H9 (cell line): ENCODE measurements around the gene RANBP17. TPM values are rescaled to one million over a fixed set of nuclear protein-coding genes. Genes with fewer than 3 reads are reported as not detected.

Experiments
- DNase-seq: peaks from one replicate; pipeline ENCODE4 v3.0.0-alpha.2; 2017
- H2AFZ ChIP-seq: one replicate; pipeline ENCODE4 v1.6.1; 2013; ENCODE audit warnings: mild to moderate bottlenecking, low read length, control low read depth, moderate library complexity
- H2AK5ac ChIP-seq: 2 replicates; pipeline ENCODE4 v1.6.1; 2013; ENCODE audit warnings: low read length, control low read depth, mixed read lengths; ENCODE audit not compliant: insufficient read length
- H2BK120ac ChIP-seq: one replicate; pipeline ENCODE4 v1.6.1; 2013; ENCODE audit warnings: low read depth, mild to moderate bottlenecking, low read length, control low read depth, inconsistent platforms; ENCODE audit not compliant: poor library complexity, severe bottlenecking
- H2BK12ac ChIP-seq: 2 replicates; pipeline ENCODE4 v1.6.1; 2013; ENCODE audit warnings: low read length, control low read depth, mixed read lengths, low read depth; ENCODE audit not compliant: insufficient read length
- H2BK15ac ChIP-seq: 2 replicates; pipeline ENCODE4 v1.6.1; 2013; ENCODE audit warnings: low read depth, low read length, control low read depth
- H2BK20ac ChIP-seq: one replicate; pipeline ENCODE4 v1.6.1; 2013; ENCODE audit warnings: low read depth, mild to moderate bottlenecking, low read length, control low read depth, inconsistent platforms; ENCODE audit not compliant: poor library complexity, severe bottlenecking
- H2BK5ac ChIP-seq: 2 replicates; pipeline ENCODE4 v1.6.1; 2013; ENCODE audit warnings: low read length, control low read depth, mixed read lengths; ENCODE audit not compliant: insufficient read length
- H3K14ac ChIP-seq: 2 replicates; pipeline ENCODE4 v1.6.1; 2013; ENCODE audit warnings: low read length, control low read depth; ENCODE audit not compliant: insufficient read depth
- H3K18ac ChIP-seq: 2 replicates; pipeline ENCODE4 v1.6.1; 2013; ENCODE audit warnings: low read depth, mild to moderate bottlenecking, mixed read lengths, low read length, control low read depth; ENCODE audit not compliant: insufficient read length
- H3K23ac ChIP-seq: 2 replicates; pipeline ENCODE4 v1.6.1; 2013; ENCODE audit warnings: low read length, control low read depth, mixed read lengths, low read depth; ENCODE audit not compliant: insufficient read length
- H3K23me2 ChIP-seq: 2 replicates; pipeline ENCODE4 v1.6.1; 2013; ENCODE audit warnings: low read depth, mild to moderate bottlenecking, mixed read lengths, low read length, control low read depth; ENCODE audit not compliant: insufficient read length, poor library complexity, severe bottlenecking
- H3K27ac ChIP-seq: 2 replicates; pipeline ENCODE4 v1.5.1; 2013; ENCODE audit warnings: low read length, control low read depth, mixed read lengths, low read depth; ENCODE audit not compliant: insufficient read length
- H3K27me3 ChIP-seq: 2 replicates; pipeline ENCODE4 v1.6.1; 2013; ENCODE audit warnings: low read length, control low read depth, inconsistent platforms; ENCODE audit not compliant: insufficient read depth
- H3K4ac ChIP-seq: 2 replicates; pipeline ENCODE4 v1.6.1; 2013; ENCODE audit warnings: low read depth, mild to moderate bottlenecking, control low read depth, inconsistent platforms, low read length, moderate library complexity
- H3K4me1 ChIP-seq: 2 replicates; pipeline ENCODE4 v1.6.1; 2013; ENCODE audit warnings: low read length, control low read depth, inconsistent platforms; ENCODE audit not compliant: insufficient read depth
- H3K4me2 ChIP-seq: 2 replicates; pipeline ENCODE4 v1.6.1; 2013; ENCODE audit warnings: low read length, control low read depth, mixed read lengths; ENCODE audit not compliant: insufficient read length, insufficient read depth
- H3K56ac ChIP-seq: 2 replicates; pipeline ENCODE4 v1.6.1; 2013; ENCODE audit warnings: low read depth, mild to moderate bottlenecking, mixed read lengths, low read length, control low read depth; ENCODE audit not compliant: insufficient read length
- H3K79me1 ChIP-seq: 2 replicates; pipeline ENCODE4 v1.6.1; 2013; ENCODE audit warnings: low read depth, mild to moderate bottlenecking, moderate library complexity, low read length, control low read depth, inconsistent platforms; ENCODE audit not compliant: insufficient read depth, poor library complexity, severe bottlenecking
- H3K79me2 ChIP-seq: 2 replicates; pipeline ENCODE4 v1.6.1; 2013; ENCODE audit warnings: low read length, control low read depth, inconsistent platforms; ENCODE audit not compliant: insufficient read depth
- H3K9ac ChIP-seq: 2 replicates; pipeline ENCODE4 v1.6.1; 2013; ENCODE audit warnings: low read length, control low read depth, mixed read lengths; ENCODE audit not compliant: insufficient read length; ENCODE audit errors: extremely low read depth
- H3K9me3 ChIP-seq: one replicate; pipeline ENCODE4 v1.6.1; 2013; ENCODE audit warnings: low read depth, low read length, inconsistent platforms; ENCODE audit not compliant: control insufficient read depth
- H3T11ph ChIP-seq: one replicate; pipeline ENCODE4 v1.6.1; 2013; ENCODE audit warnings: mild to moderate bottlenecking, low read length, control low read depth, inconsistent platforms
- H4K20me1 ChIP-seq: one replicate; pipeline ENCODE4 v1.6.1; 2013; ENCODE audit not compliant: control insufficient read depth, insufficient read length, insufficient read depth
- H4K5ac ChIP-seq: 2 replicates; pipeline ENCODE4 v1.6.1; 2013; ENCODE audit warnings: low read depth, mild to moderate bottlenecking, mixed read lengths, low read length, control low read depth; ENCODE audit not compliant: insufficient read length
- H4K8ac ChIP-seq: replicated peaks from 2 replicates; pipeline ENCODE4 v1.6.1; 2013; ENCODE audit warnings: low read length, control low read depth, mixed read lengths, low read depth; ENCODE audit not compliant: insufficient read length
- H4K91ac ChIP-seq: 2 replicates; pipeline ENCODE4 v1.6.1; 2013; ENCODE audit warnings: low read depth, mild to moderate bottlenecking, moderate library complexity, mixed read lengths, low read length, control low read depth; ENCODE audit not compliant: insufficient read length
- H3K27ac Mint-ChIP-seq, 3 experiments: 2 replicates in 2 of 3; 3 replicates in 1 of 3; pipeline ENCODE4 v1.8.0; 2020 to 2021; ENCODE audit warnings: mixed read lengths in 3 of 3, mild to moderate bottlenecking in 1 of 3, moderate library complexity in 1 of 3
- H3K27me3 Mint-ChIP-seq: 2 replicates; pipeline ENCODE4 v1.8.0; 2021; ENCODE audit warnings: low read depth, mild to moderate bottlenecking, moderate library complexity, mixed read lengths
- H3K36me3 Mint-ChIP-seq, 3 experiments: 2 replicates in 2 of 3; 3 replicates in 1 of 3; pipeline ENCODE4 v1.8.0; 2020 to 2021; ENCODE audit warnings: low read depth in 3 of 3, mixed read lengths in 3 of 3; ENCODE audit not compliant: insufficient read depth in 1 of 3
- H3K4me1 Mint-ChIP-seq, 2 experiments: 2 replicates each; pipeline ENCODE4 v1.8.0; 2020; ENCODE audit warnings: mixed read lengths in 2 of 2
- H3K4me3 Mint-ChIP-seq, 2 experiments: 2 replicates in 1 of 2; 3 replicates in 1 of 2; pipeline ENCODE4 v1.8.0; 2020 to 2021; ENCODE audit warnings: mild to moderate bottlenecking in 2 of 2, mixed read lengths in 2 of 2, moderate library complexity in 1 of 2
- H3K9me3 Mint-ChIP-seq, 2 experiments: 2 replicates in 1 of 2; 3 replicates in 1 of 2; pipeline ENCODE4 v1.8.0; 2020; ENCODE audit warnings: mild to moderate bottlenecking in 2 of 2, mixed read lengths in 2 of 2, moderate library complexity in 1 of 2
- WGBS: extraction: QIAGEN DNeasy Blood & Tissue Kit; methylation state at CpG from one replicate; pipeline ENCODE4 v1.1.7; 2013; ENCODE audit warnings: missing lambda C conversion rate, low lambda C conversion rate, mixed read lengths; ENCODE audit not compliant: insufficient read length; ENCODE audit errors: extremely low coverage; 5-methylcytosine and 5-hydroxymethylcytosine counted together
- total RNA-seq: library from RNA; stranded (reverse); gene quantifications from 2 replicates; pipeline ENCODE4 v1.2.1, GENCODE V29; 2021
- TF ChIP-seq, protein P1 (sequence below): fragments of 200-600 bp; sonication (generic); conservative IDR thresholded peaks from 3 replicates; pipeline ENCODE4 v1.8.0; 2021; ENCODE audit warnings: antibody characterized with exemption, mild to moderate bottlenecking

Gene RANBP17
- total RNA-seq, 1 experiment from 2014 or later = 16.5 TPM

- Histone ChIP-seq H3K9ac (no peak overlapping the region), H3K23ac (no peak overlapping the region), H4K20me1 (no peaks in the 10 kb centered on the region), H2AFZ (no peak overlapping the region), H2BK20ac (no peak overlapping the region), H4K5ac (no peak overlapping the region), H4K8ac (no peak overlapping the region), H3K14ac (no peak overlapping the region), H3K79me2 (no peaks in the 10 kb centered on the region), H3K79me1 (no peaks in the 10 kb centered on the region), H3K27ac (no peak overlapping the region), H2AK5ac (no peak overlapping the region), H3K18ac (no peak overlapping the region), H3K4me1 (no peaks in the 10 kb centered on the region), H4K91ac (no peak overlapping the region), H3K9me3 (no peaks in the 10 kb centered on the region), H2BK5ac (no peak overlapping the region), H2BK12ac (no peak overlapping the region), H2BK15ac (no peak overlapping the region), H3K4me2 (no peak overlapping the region), H3T11ph (no peak overlapping the region), H3K27me3 (no peaks in the 10 kb centered on the region; the same call in 1 of the 2 replicates), H3K56ac (no peak overlapping the region), H2BK120ac (no peak overlapping the region), H3K23me2 (no peaks in the 10 kb centered on the region), H3K4ac (no peak overlapping the region)
- Mint-ChIP-seq H3K27ac (no peak overlapping the region), H3K9me3 (peaks cover 0 to 3% of the 10 kb centered on the region in 2 experiments; a peak in 2 of 5 replicates), H3K4me1 (no peaks in the 10 kb centered on the region), H3K27me3 (peaks cover 3% of the 10 kb centered on the region; the same call in 1 of the 2 replicates), H3K4me3 (no peak overlapping the region), H3K36me3 (no peaks in the 10 kb centered on the region)
- WGBS = no CpG with 5 or more reads among the region's 6 CpGs
- DNase-seq = no peak
- TF ChIP-seq, protein P1, sequence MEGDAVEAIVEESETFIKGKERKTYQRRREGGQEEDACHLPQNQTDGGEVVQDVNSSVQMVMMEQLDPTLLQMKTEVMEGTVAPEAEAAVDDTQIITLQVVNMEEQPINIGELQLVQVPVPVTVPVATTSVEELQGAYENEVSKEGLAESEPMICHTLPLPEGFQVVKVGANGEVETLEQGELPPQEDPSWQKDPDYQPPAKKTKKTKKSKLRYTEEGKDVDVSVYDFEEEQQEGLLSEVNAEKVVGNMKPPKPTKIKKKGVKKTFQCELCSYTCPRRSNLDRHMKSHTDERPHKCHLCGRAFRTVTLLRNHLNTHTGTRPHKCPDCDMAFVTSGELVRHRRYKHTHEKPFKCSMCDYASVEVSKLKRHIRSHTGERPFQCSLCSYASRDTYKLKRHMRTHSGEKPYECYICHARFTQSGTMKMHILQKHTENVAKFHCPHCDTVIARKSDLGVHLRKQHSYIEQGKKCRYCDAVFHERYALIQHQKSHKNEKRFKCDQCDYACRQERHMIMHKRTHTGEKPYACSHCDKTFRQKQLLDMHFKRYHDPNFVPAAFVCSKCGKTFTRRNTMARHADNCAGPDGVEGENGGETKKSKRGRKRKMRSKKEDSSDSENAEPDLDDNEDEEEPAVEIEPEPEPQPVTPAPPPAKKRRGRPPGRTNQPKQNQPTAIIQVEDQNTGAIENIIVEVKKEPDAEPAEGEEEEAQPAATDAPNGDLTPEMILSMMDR = no peak
Observed at GRCh38 chr5:170854566-170854965, 7.3 kb upstream of the RANBP17 start.
